ENCODE measurements around the gene CDK5RAP3.

DNA sequence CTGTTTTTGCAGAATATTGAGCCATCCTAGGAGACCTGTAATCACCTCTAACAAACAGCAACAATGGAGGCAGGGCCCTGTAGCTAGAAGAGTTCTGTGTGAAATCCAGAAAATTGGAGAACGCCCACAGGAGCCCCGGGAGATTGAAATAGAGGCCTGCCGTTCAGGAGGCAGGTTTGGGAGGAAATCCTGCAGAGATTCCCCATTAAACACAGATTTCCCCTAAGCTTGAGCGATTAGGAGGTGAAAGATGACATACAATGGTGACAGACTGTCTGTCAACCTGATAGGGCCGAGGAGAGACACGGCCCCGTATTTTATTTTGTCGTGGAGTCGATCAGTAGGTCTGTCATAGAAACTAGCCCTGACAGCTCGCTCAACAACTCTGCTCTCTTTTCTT lies 18.2 kb downstream of the CDK5RAP3 start:
- TF ChIP-seq, protein P1, sequence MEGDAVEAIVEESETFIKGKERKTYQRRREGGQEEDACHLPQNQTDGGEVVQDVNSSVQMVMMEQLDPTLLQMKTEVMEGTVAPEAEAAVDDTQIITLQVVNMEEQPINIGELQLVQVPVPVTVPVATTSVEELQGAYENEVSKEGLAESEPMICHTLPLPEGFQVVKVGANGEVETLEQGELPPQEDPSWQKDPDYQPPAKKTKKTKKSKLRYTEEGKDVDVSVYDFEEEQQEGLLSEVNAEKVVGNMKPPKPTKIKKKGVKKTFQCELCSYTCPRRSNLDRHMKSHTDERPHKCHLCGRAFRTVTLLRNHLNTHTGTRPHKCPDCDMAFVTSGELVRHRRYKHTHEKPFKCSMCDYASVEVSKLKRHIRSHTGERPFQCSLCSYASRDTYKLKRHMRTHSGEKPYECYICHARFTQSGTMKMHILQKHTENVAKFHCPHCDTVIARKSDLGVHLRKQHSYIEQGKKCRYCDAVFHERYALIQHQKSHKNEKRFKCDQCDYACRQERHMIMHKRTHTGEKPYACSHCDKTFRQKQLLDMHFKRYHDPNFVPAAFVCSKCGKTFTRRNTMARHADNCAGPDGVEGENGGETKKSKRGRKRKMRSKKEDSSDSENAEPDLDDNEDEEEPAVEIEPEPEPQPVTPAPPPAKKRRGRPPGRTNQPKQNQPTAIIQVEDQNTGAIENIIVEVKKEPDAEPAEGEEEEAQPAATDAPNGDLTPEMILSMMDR (conservative IDR thresholded peaks at IDR 0.05 in 1 of 2, IDR thresholded peaks at IDR 0.05 in 1 of 2; ENCODE audit: low read depth in 1 of 2, low read length in 2 of 2) = no peak
- no peak for TF ChIP-seq EZH2 (IDR thresholded peaks at IDR 0.05; ENCODE audit: low read length, missing control alignments)
